HuH-7 (cell line): ENCODE measurements around the gene NSG1.
A peak's percentile ranks its signal among the peaks of the same experiment; 100 is the strongest.
"Not testable (repeated sequence)": the region's sequence is repeated elsewhere in the genome, so short reads cannot be mapped to it uniquely, and the experiment has no call there.

Experiments
- DNase-seq: peaks from one replicate; pipeline ENCODE4 v3.0.0; 2011; ENCODE audit warnings: low spot score

The NSG1 gene

DNA sequence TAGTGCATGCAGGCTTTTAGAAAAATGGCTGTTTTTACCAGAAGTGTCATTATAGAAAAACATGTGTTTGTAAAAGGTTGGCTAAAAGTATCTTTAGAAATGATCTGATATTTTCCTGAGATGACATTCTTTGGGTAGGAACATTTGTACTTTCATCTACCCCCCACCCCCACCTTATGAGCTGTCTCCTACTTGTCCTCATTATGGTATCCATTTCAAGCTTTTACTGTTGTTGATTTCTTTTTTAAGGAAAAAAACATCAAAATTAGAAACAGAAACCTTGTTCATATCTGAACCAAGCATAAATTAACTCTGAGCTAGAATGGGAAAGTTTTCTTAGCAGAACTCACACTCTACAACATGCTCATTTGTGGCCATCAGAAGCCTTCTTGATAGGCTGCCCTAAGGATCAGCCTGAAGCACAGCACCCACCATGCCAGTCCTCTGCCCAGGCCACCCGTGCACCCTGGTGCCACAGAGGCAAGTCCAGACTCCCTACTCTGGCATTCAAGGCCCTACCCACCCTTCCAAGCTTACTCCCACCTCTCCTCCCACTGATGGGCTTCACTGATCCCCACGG, 49.4 kb downstream of the NSG1 start:
- DNase-seq = no peak

GRCh38 chr4:4437798-4438470, 51.0 kb downstream of the NSG1 start:
- DNase-seq = no peak

GRCh38 chr4:4438891-4439290, 52.0 kb downstream of the NSG1 start:
- DNase-seq = no peak

- DNase-seq = no peak
These were observed 52.9 kb downstream of the NSG1 start for GRCh38 chr4:4439782-4440181.

DNA sequence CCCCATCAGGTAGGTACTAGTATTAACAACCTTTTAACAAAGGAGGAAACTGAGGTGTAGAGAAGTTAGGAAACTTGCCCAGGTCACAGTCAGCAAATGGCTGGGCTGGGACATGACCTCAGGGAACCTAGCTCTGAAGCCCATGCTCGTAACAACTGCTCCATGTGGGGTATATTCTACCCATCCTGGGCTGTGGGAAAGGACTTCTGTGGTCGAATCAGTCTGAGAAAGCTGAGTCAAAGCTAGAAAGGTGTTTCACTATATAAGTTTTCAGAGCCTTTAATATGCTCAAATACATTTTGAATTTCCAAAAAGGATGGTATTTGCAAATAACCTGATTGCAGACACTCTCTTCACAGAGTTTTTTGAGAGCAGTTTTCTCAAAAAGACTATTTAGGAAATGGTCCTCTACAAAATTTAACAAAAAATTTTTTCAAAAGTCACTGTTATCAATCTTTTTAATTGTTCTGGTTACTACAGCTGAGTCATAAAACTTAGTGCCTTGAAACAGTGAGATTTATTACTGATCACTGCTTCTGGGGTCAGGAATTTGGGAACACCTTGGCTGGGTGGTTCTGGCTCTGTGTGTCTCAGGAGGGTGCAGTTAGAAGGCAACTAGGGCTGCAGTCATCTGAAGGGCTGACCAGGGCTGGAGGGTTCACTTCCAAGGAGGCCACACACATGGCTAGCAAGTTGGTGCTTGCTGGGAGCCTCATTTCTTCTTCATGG, 53.6 kb downstream of the NSG1 start:
- DNase-seq = no peak

DNA sequence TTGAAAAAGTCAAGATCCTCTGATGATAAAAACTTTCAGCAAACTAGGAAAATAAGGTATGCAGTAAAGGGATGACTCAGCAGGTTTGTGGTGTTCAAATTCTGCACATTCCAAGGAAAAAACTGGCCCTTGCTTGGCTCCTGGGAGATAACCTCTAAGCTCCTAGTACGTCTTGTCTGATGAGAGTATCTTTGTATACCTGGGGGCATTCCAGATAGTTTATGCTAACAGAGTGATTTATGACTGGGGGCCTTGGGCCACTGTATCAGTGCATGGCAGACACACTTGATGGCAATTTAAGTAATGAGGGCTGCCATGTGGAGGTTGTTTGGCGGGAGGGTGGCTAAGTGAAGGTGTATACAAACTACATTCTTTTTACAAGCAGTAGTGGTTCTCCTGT, 56.9 kb downstream of the NSG1 start:
- DNase-seq = no peak

DNA sequence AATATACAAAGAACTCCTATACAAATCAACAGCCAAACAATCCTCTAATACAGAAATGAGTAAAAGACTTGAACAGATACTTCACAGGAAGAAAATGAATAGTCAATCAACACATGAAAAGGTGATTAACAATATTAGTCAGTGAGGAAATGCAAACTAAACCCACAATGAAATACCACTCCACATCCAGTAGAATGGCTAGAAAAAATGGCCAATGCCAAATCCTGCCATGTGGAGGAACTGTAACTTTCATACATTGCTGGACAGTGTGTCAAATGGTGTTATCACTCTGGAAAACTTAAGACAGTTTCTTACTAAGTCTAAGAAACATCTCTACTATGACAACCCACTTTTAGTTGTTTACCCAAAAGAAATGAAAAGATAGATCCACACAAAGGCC, 59.5 kb downstream of the NSG1 start:
- DNase-seq = no peak

DNA sequence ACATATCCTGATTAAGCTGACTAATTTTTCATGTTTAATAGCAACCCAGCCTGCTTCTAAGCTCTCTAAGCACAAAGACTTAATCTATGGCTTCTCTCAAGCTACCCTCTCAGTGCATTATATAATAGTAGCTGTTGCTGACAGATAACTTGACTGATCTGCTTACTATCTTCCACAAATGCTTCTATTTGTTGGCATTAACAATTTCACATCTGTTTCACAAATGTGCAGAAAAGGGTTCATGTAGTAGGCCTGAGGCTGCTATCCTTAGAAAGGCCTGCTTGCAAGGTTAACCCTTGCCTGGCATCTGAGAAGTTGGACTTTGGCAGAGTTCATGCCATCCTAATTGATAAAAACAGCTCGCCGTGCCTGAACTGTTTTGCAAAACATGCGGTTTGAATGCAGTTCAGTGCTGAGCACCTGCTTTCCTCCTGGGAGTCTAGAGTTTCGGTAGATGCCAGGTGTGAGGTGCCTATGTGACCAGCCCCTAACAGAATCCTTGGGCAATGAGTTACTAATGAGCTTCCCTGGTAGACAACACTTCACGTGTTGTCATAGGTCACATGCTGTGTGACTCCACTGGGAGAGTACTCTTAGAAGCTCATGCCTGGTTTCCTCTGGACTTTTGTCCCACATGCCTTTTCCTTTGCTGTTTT, 68.4 kb downstream of the NSG1 start:
- DNase-seq = no peak

GRCh38 chr4:4456351-4456750, 69.4 kb downstream of the NSG1 start:
- DNase-seq = no peak

DNA sequence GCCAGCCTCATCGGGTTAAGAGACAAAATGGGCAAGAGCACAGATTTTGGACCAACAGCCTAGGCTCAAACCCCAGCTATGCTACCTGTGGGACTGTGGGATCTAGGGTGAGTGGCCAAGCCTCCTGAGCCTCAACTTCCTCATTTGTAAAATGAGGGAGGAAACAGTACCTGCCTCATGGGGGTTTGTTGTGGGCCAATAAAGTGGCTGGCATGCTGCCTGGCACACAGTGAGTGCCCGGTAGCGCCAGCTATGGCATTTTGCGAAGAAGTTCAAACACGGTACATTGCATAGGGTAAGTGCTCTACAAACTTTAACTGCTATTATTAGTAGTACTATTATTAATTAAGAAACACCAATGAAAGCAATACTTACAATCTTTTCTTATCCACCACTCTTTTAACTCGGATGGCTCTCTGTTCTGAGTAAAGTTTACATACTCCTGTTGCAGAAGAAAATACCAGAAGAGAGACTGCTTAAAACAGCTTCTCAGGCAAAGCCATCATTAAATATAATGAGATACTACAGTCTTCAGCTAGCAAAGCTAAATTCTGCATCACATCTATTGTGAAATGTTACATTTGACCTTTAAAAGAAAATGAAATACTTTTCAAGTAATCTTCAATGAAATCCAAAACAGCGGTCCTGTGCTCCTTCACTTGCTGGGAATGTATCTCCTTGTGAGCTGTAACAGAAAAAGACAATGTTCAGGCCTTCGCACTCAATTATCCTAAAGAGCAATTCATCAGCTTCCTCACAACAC, 70.1 kb downstream of the NSG1 start:
- no peak for DNase-seq

- DNase-seq = no peak
These were observed 71.1 kb downstream of the NSG1 start for GRCh38 chr4:4457803-4458553.

- no peak for DNase-seq
These were observed 72.3 kb downstream of the NSG1 start for GRCh38 chr4:4459181-4459580.

DNA sequence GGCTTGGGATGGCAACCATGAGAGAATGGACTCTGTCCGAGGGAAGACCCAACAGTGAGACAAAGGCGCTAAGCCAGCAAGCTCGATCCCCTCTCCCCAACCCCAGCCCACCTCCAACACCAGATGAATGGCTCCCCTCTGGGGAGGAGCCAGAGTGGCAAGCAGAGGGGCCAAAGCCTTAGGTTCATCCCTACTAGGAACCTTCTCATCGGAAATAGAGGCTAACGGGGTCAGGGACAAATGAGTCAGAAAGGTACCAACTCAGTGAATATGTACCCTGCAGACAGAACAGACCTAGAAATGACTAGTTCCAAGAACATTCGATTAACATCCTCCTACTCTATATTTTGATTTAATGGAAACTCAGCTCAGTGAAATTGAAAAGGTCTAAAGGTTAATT, 73.9 kb downstream of the NSG1 start:
- no peak for DNase-seq

- no peak for DNase-seq
These were observed 74.3 kb downstream of the NSG1 start for GRCh38 chr4:4461178-4461577.

DNA sequence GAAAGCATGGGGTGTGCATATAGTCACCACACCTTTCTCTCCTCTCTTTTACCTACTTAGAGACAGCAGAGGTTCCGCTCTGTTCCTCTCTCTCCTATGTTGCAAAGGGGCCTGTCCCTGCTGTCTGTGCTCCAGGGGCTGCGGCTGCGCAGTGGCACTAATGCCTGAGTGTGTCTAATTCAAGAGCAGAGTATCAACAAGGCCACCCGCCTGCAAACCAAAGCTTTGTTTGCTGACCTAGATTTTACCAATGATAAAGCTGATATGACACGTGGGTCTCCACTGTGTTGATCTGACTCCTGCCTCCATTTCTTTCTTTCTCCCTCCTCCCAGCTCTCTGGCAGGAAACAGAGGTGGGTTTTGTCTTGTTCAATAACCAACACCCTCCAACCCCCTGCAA, 74.9 kb downstream of the NSG1 start:
- peak; percentile 10 for DNase-seq

DNA sequence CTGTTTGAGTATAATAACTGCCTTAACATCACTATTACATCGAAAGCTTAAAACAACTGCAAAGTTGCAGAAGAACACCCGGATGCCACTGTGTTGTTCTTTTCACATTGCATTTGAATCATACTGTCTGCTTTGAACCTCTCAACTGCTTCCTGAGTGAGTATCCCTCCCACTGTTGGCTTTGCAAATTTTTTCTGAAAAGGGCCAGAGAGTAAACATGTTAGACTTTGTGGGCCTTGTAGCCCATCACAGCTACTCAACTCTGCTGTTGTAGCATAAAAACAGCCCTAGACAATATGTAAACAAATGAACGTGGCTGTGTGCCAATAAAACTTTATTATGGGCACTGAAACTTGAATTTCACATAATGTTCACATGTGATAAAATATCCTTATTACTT, 76.1 kb downstream of the NSG1 start:
- no peak for DNase-seq

DNA sequence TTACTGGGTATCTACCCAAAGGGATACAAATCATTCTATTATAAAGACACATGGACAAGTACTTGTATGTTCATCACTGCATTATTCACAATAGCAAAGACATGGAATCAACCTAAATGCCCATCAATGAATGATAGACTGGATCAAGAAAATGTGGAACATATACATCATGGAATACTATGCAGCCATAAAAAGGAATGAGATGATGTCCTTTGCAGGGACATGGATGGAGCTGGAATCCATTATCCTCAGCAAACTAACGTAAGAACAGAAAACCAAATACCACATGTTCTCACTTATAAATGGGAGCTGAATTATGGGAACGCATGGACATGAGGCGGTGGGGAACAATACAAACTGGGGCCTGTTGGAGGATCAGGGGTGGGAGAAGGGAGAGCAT, 78.3 kb downstream of the NSG1 start:
- DNase-seq = not testable (repeated sequence)
